NCI-H146 (cell line): ENCODE results near the gene EME1.
"Not testable (repeated sequence)": the region's sequence is repeated elsewhere in the genome, so short reads cannot be mapped to it uniquely, and the experiment has no call there.

Experiments
- DNase-seq: peaks from one replicate; lab custom pipeline; 2025; lab: John Stamatoyannopoulos, UW

Gene EME1

DNA sequence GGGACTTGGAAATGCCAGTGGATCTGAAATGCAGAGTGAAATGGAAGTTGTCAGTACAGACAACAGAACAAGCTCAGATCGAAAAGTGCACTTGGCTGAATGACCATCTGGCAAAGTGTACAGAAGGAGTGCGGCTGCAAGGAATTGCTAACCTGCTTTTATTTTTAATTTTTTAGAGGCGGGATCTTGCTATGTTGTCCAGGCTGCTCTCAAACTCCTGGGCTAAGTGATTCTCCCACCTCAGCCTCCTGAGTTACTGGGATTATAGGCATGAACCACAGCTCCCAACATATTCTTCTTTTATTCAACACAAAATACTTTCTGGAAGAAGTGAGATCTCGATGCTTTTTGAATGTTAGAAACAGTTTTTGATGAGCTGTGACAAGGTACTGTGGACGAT is 20.7 kb downstream of the EME1 start:
- no peak for DNase-seq

DNA sequence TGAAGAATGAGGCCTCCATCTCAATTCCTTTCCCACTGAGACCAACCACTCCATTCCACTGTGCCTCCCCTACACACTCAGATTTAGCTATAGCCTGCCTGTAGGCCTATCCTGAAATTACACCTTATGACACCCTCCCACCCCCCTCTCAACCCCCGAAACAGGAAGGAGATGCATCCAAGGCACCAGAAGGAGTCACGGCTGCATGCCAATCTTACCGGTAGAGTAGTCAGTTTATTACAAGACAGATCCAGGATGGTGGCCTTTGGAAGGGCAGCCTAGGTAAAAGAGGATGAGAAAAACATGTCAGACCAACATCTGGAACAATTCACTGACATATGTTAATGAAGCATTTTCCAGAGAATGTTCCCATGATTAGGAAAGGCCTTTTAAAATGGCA is 21.7 kb downstream of the EME1 start:
- no peak for DNase-seq

DNA sequence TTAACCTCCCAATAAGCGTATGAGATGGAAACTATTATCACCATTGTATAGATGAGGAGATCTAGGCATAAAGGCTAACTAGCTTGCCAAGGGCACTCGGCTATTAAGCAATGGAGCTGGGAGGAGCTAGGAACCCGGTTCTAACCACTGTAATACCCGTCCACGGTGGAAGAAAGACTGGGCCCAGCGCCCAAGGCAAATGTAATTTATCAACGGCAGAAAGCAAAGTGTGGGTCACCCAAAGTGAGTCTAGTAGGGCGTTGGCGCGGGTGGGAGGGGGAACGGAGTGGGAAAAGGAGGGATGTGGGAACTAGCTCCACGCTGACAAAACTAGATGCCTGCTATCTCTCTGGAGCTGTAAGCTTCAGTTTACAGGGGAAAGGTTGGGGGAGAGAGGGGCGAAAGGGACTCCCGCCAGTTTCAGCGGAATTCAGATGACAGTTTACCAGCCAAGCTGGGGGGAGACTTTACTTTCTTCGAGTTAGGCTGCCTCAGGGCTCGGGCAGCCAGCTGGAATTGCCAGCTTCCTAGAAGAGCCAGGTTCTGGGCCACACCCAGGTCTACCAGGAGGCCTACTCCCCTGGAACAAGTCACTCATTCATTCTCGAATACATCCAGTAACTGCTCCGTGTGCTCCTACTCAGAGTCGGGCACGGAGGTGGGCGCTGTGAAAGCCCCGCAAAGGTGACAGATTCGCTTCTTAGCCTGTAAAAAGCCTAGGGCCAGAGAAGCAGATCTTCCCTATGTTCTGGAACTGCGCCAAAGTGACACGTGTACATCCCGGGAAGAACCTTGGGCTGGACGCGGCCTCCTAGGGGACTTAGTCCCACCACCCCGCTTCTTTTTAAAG is 23.5 kb downstream of the EME1 start:
- DNase-seq, result peak; percentile 46

DNA sequence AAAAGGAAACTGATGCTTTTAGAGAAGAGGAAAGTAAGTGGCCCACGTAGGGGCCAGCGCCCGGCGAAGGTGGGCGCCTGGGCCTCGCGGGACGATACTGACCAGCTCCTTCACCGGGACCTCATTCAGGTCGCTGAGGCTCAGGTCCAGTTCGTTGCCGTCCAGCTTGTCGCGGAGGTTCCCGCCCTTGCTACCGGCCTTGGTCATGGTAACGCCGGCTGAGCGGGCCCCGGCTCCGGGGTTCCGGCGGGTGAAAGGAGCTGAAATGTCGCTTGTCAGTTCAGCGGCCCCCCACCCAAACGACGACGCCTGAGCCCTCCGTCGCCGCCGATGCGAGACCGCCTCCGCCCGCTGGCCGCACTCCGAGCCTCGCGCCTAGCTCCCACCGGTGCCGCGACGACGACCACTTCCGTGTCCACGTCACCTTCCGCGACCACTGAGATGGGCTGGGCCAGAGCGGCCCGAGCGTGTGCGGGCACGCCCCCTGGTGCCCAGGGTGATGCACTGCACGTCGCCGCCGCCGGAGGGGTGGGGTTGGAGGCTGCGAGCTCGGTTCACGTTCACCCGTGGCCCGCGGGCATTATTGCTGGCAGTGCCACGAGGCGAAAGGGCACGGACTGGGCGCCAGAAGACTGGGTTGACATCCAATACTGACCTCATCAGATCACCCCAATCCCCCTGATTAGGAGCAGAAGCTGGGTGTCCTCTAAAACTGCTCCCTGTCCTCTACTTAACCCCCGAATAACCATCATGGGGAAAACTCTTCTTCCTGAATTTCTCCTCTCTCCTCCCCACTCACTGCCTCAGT is 24.3 kb downstream of the EME1 start, which contains the start of gene LRRC59:
LRRC59 (minus strand) TSS at position 413 of the 808 bp plus-strand sequence; CDS start at position 207, 206 bp downstream.
- peak; percentile 81 for DNase-seq

DNA sequence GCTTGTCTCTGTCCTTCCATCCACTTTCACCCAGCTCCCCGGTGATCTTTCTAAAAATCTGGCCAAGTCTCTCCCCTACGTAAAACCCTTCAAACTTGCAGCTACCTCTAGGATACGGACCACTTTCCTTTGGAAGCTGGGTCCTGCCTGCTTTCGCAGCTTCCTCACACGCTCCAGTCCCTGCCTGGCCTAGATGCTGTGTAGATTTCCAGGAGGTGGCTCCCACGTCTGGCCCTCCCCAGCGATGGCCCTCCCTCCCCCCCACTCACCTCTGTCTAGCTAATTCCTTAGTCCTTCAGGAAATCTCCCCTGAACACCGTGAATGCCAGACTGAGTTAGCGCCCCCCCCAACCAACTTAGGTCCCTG is 24.9 kb downstream of the EME1 start:
- no peak for DNase-seq

DNA sequence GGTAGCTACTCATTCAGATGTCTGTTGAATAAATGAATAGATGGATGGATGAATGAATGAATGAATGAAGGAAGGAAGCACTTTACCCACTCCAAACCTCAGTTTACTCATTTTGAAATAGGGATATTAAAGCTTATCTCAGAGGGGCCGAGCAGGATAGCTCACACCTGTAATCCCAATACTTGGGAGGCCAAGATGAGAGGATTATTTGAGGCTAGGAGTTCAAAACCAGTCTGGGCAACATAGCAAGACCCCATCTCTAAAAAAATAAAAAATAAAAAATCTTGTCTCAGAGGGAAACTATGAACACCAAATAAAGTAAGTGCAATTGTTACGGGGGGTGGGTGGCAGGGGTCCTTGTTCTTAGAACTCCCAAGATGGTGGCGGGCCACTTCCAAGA is 25.6 kb downstream of the EME1 start:
- not testable (repeated sequence) for DNase-seq

DNA sequence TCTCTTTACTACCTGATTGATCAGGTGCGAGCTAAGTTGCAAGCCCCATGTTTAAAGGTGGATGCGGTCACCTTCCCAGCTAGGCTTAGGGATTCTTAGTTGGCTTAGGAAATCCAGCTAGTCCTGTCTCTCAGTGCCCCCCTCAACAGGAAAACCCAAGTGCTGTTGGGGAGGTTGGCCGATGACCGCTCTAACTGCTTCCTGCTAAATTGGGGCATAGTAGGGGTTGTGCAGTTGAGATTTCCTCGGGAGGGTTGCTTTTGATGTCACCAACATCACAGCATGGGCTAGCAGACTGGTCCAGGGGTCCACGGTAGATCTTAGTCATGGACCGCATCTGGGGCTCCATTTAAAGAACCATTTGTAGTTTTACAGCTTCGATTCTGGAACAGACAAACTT is 26.6 kb downstream of the EME1 start:
- DNase-seq, result not testable (repeated sequence)

DNA sequence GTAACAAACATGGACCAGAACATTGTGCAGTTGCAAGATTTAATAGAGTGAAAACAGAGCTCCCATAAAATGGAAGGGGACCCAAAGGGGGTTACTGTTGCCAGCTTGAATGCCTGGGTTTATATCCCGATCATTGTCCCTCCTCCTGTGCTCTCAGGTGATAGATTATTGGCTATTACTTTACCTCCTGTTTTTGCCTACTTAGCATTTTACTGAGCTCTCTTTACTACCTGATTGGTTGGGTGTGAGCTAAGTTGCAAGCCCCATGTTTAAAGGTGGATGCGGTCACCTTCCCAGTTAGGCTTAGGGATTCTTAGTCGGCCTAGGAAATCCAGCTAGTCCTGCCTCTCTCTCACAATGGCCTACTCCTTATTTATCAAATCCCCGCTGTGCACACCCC is 32.3 kb downstream of the EME1 start:
- not testable (repeated sequence) for DNase-seq

DNA sequence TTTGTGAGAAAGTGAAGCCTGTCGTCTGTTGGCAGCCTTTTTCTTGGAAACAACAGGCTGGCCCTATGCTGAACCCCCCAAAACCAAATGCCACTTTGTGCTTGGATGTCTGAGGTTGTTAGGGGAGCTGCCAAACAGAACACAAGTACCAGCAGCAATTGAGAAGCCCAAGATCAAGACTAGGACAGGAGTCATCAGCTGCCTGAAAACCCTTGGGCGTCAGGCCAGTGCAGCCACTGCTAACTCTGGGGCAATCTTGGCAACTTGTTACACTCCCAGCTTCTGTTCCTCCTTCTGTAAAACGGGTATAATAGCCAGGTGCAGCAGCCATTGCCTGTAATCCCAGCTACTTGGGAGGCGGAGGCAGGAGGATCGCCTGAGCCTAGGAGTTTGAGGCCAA is 33.5 kb downstream of the EME1 start:
- no peak for DNase-seq

DNA sequence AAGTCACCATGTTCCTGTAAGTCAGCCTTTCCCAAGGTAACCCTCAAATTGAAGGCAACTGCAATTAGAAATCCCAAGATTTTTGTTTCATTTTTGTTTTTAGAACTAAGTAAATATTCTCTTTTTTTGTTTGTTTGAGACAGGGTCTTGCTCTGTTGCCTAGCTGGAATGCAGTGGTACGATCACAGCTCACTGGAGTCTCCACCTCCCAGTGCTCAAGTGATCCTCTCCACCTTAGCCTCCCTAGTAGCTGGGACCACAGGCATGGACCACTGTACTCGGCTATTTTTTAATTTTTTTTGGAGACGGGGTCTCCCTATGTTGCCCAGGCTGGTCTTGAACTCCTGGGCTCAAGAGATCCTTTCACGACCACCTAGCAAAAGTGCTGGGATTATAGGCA is 34.9 kb downstream of the EME1 start:
- DNase-seq, result no peak

DNA sequence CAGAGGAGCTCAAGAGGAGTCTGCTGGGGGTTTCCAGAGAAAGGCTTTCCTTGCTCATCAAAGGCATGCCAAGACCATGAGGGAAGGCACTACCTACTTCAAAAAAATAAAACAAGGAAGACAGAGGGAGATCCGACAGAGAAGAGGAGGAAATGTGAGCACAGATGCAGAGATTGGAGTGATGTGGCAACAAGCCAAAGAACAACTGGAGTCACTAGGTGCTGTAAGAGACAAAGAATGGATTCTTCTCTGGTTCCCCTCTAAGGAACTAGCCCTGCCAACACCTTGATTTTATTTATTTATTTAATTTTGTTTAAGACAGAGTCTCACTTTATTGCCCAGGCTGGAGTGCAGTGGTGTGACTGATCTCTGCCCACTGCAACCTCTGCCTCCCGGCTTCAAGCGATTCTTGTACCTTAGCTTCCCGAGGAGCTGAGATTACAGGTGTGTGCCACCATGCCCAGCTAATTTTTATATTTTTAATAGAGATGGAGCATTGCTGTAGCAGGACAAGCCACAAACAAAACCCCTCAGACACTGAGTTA is 39.2 kb downstream of the EME1 start:
- no peak for DNase-seq

DNA sequence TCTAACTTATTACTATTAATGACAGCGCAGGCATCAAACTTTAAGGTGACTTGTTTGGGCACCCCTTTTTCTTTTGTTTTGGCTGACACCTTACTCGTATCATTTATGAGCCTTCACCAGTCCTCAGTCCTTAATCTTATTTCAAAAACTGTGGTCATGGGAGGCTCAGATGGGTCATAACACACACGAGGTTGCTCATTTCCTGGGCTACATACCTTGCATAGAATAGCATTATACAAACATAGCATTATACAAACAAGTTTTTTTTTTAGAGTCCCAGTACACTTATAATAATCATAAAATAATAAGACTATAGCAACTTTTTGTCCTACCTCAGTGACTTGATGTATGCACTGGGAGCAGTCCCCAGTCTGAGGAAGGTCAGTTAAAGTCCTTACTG is 41.8 kb downstream of the EME1 start:
- DNase-seq, result no peak

DNA sequence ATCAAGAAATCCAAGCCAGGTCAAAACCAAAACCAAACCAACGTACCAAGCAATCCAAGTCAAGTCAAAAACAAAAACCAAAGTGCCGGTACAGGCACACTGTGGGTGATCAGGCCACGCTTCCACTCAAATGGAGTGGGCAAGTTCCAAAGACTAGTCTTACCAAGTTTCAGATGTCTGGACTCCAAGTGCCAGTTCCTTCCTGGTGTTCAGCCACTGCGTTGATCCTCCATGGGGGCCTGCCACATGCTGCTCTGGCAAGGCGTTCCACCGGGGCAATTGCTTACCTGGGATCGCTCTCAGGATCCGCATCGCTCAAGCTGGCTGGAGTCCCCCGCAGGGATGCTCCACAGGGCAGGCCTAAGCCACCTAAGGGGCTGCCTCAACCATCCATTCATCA is 46.5 kb downstream of the EME1 start:
- DNase-seq, result not testable (repeated sequence)

DNA sequence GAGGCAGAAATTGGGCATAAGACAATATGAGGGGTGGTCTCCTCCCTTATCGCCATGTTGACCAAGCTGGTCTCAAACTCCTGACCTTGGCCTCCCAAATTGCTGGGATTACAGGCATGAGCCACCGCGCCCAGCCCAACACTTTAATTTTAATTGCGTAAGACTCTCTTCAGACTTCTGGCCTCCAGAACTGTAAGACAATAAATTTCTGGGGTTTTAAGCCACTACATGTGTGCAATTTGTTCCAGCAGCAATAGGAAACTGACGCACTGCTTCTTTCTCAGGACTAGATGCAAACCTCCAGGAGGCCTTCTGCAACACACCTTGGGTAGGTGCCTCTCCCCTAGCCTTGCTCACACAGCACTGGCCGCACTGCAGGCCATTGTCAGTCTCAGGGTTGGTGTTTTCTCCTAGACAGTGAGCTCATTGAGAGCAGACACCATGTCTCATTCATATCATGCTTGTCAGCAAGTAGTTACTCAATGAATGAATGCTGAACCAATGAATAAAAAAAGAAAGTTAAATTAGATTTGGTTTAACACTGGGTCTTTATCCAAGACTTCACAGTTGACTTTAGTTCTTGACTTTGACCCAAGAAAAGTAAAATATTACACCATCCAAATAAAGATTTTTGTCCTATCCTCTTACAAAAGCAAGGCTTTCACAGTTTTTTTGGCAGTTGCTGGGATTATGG is 47.5 kb downstream of the EME1 start:
- no peak for DNase-seq

DNA sequence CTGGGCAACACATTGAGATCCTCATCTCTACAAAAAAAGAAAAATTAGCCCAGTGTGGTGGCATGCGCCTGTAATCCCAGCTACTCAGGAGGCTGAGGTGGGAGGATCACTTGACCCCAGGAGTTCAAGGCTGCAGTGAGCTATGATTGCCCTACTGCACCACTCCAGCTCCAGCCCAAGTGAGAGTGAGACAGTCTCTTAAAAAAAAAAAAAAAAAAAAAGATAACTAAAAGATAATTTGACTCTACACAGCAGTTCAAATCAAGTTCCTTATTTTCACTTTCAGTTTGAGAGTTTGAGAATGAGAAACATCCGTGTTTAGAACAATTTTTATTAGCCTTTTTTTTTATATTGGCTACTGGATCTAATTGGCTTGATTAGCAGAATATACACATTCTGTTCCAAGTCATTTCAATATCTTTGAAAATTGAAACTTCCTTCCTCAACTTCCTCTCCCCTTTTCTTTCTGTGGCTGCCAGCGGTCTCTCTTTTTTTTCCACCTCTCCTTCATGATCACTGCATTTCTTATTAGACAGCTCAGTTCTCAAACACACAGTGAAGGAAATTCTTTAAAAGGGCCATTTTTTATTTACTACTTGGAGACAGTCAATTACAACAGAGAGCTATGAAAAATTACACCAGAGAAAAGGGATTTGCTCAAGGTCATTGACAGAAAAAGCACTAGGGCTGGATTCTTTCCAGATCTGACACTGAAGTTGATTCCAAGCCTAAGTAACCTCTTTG is 48.5 kb downstream of the EME1 start:
- no peak for DNase-seq

DNA sequence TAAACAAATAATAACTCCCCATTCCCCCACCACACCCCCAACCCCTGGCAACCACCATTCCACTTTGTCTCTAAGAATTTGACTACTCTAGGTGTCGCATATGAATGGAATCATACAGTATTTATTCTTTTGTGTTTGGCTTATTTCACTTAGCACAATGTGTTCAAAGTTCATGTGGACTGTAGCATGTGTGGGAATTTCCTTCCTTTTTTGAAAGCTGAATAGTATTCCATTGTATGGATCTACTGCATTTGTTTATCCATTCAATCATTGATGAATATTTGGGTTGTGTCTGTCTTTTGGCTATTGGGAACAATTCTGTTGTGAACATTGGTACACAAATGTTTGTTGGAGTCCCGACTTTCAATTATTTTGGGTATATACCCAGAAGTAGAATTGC is 49.7 kb downstream of the EME1 start:
- DNase-seq, result no peak

DNA sequence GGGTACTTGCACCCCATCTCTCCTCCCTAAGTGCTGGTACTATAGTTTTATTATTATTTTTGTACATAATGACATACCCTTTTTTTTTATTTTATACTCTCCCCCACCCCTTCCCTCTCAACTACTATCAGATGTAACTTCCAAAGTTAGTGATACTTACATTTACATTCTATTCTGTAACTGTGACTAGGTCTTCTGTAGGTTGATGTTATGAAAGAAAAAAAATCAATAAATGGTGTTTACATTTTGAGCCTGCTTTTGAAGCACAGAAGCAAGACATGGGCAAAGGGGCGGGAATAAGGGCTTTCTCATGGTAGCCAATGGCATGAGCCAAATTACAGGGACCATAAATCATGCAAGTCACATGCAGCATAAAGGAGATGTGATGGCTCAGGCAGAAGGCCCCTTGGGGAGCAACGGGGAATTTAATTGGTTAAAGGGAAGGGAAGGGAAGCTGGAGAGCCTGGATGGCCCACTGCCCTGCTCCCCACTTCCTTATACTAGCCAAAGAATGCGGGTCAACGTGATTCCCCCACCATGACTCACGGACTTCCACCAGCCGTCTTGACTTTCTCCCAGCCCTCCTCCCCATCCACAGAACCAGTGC is 50.6 kb downstream of the EME1 start:
- DNase-seq, result peak; percentile 91

DNA sequence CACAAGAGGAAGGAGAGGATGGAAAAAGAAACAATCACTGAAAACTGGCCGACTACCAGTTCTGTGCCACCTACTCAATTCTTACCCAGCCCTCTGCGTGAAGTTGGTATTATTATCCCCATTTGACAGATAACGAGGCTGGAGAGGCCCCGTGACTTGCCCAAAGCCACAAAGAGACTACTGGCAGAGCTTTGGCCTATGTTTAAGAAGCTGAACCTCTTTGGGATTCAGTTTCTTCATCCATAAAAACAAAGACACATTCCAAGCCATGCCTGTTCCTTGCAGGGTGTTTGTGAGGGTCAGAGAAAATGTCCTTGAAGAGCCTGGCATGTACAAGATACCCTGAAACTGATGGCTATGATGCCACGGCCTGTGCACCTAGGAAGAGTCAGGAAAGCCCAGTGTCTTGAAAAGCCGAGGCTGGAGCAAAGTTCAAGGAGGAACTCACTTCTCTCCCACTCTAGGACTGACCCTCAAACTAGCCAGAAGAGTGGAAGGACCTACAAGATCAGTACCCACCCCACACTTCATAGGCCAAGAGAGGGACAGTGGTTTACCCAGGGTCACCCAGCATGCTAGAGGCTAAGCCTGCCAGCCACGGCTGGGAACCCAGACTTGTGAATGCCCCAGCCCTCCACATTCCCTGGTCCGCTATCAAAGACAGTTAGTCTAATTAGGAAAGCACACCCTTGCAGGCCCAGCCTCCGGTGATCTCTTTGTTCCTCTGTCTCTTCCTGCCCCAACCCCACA is 51.4 kb downstream of the EME1 start:
- DNase-seq, result no peak

DNA sequence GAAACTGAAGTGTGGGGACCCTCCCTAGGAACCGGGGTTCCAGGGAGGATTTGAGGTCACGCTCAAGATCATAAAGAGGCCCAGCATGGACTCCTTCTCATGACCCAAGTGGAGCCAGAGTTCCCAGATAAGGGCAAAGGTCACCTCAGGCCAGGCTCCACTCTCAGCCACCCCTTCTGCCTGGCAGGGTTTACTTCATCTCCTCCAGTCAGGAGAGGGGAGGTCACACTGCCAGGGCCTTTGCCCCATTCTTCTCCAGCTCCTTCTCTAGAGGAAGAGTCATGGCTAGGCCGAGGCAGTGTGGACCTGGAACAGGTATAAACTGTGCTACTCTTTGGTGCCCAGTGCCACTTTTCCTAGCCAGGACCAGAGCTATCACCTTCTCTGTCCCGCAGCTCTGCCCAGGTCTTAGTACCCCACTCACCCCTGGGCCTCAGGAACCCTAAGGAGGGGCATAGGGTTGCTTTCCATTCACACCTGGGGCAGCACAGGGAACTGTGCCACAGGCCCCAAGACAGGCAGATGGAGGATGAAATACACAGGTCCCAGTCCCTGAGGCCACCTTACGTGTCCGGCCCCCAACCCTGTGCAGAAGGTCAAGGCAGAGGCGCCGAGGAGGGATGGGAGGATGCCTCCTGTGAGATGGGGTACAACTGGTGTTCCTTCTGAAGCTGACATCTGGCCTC is 52.1 kb downstream of the EME1 start:
- DNase-seq, result no peak
